ENCODE measurements around the gene HHLA2.

HHLA2 gene

GRCh38 chr3:108322352-108322751, 26.0 kb downstream of the HHLA2 start:
- DNase-seq (ENCODE audit: low read depth, low spot score), result no peak

GRCh38 chr3:108324177-108324576, 27.8 kb downstream of the HHLA2 start:
- H3K4me1 ChIP-seq (ENCODE audit: control insufficient read depth, insufficient read depth, low read length), result no peaks in the 10 kb centered on the region; the same call in 1 of the 2 replicates
- no CpG with 5 or more reads among the region's 1 CpG for WGBS (ENCODE audit: insufficient coverage, insufficient read length)
- no peaks in the 10 kb centered on the region for H3K27me3 ChIP-seq (ENCODE audit: control insufficient read depth, insufficient read depth, low read length)
- H3K4me3 ChIP-seq (ENCODE audit: low read length), result no peak overlapping the region
- H3K27ac ChIP-seq (ENCODE audit: low read length), result no peak overlapping the region
- DNase-seq (ENCODE audit: low read depth, low spot score), result no peak
- no peaks in the 10 kb centered on the region for H3K36me3 ChIP-seq (ENCODE audit: control insufficient read depth, insufficient read depth, low read length)
- no peaks in the 10 kb centered on the region for H3K9me3 ChIP-seq (ENCODE audit: control insufficient read depth, insufficient read depth, low read length)

More at GRCh38 chr3:108322352-108322751, 26.0 kb downstream of the HHLA2 start:
- H3K4me3 ChIP-seq (ENCODE audit: low read length), result no peak overlapping the region
- WGBS (ENCODE audit: insufficient coverage, insufficient read length), result no CpG with 5 or more reads among the region's 4 CpGs
- no peak overlapping the region for H3K27ac ChIP-seq (ENCODE audit: low read length)
- no peaks in the 10 kb centered on the region for H3K9me3 ChIP-seq (ENCODE audit: control insufficient read depth, insufficient read depth, low read length)
- H3K27me3 ChIP-seq (ENCODE audit: control insufficient read depth, insufficient read depth, low read length), result no peaks in the 10 kb centered on the region
- no peaks in the 10 kb centered on the region for H3K36me3 ChIP-seq (ENCODE audit: control insufficient read depth, insufficient read depth, low read length)
- H3K4me1 ChIP-seq (ENCODE audit: control insufficient read depth, insufficient read depth, low read length), result no peaks in the 10 kb centered on the region; the same call in 1 of the 2 replicates

GRCh38 chr3:108327168-108327567, 30.8 kb downstream of the HHLA2 start:
- no peak for DNase-seq (ENCODE audit: low read depth, low spot score)
- no peak overlapping the region for H3K4me3 ChIP-seq (ENCODE audit: low read length)
- H3K9me3 ChIP-seq (ENCODE audit: control insufficient read depth, insufficient read depth, low read length), result no peaks in the 10 kb centered on the region
- H3K27ac ChIP-seq (ENCODE audit: low read length), result no peak overlapping the region
- no peaks in the 10 kb centered on the region for H3K27me3 ChIP-seq (ENCODE audit: control insufficient read depth, insufficient read depth, low read length)
- H3K4me1 ChIP-seq (ENCODE audit: control insufficient read depth, insufficient read depth, low read length), result no peaks in the 10 kb centered on the region
- H3K36me3 ChIP-seq (ENCODE audit: control insufficient read depth, insufficient read depth, low read length), result no peaks in the 10 kb centered on the region

GRCh38 chr3:108328821-108329486, 32.6 kb downstream of the HHLA2 start:
- no peaks in the 10 kb centered on the region for H3K9me3 ChIP-seq (ENCODE audit: control insufficient read depth, insufficient read depth, low read length)
- no peaks in the 10 kb centered on the region for H3K27me3 ChIP-seq (ENCODE audit: control insufficient read depth, insufficient read depth, low read length)
- no CpG with 5 or more reads among the region's 4 CpGs for WGBS (ENCODE audit: insufficient coverage, insufficient read length)
- H3K27ac ChIP-seq (ENCODE audit: low read length), result no peak overlapping the region
- no peaks in the 10 kb centered on the region for H3K36me3 ChIP-seq (ENCODE audit: control insufficient read depth, insufficient read depth, low read length)
- no peak overlapping the region for H3K4me3 ChIP-seq (ENCODE audit: low read length)
- DNase-seq (ENCODE audit: low read depth, low spot score), result no peak
- H3K4me1 ChIP-seq (ENCODE audit: control insufficient read depth, insufficient read depth, low read length), result no peaks in the 10 kb centered on the region

- Histone ChIP-seq H3K27me3 (ENCODE audit: control insufficient read depth, insufficient read depth, low read length) (no peaks in the 10 kb centered on the region), H3K36me3 (ENCODE audit: control insufficient read depth, insufficient read depth, low read length) (no peaks in the 10 kb centered on the region), H3K27ac (ENCODE audit: low read length) (no peak overlapping the region), H3K4me1 (ENCODE audit: control insufficient read depth, insufficient read depth, low read length) (no peaks in the 10 kb centered on the region), H3K9me3 (ENCODE audit: control insufficient read depth, insufficient read depth, low read length) (no peaks in the 10 kb centered on the region), H3K4me3 (ENCODE audit: low read length) (no peak overlapping the region)
- no CpG with 5 or more reads among the region's 5 CpGs for WGBS (ENCODE audit: insufficient coverage, insufficient read length)
- DNase-seq (ENCODE audit: low read depth, low spot score), result no peak
These were observed 33.2 kb downstream of the HHLA2 start for GRCh38 chr3:108329508-108329907.

- H3K9me3 ChIP-seq (ENCODE audit: control insufficient read depth, insufficient read depth, low read length), result no peaks in the 10 kb centered on the region
- no peaks in the 10 kb centered on the region for H3K36me3 ChIP-seq (ENCODE audit: control insufficient read depth, insufficient read depth, low read length)
- no peak overlapping the region for H3K27ac ChIP-seq (ENCODE audit: low read length)
- no peak overlapping the region for H3K4me3 ChIP-seq (ENCODE audit: low read length)
- DNase-seq (ENCODE audit: low read depth, low spot score), result no peak
- H3K4me1 ChIP-seq (ENCODE audit: control insufficient read depth, insufficient read depth, low read length), result no peaks in the 10 kb centered on the region
- no peaks in the 10 kb centered on the region for H3K27me3 ChIP-seq (ENCODE audit: control insufficient read depth, insufficient read depth, low read length)
These were observed 33.6 kb downstream of the HHLA2 start for GRCh38 chr3:108329947-108330346.

- H3K4me1 ChIP-seq (ENCODE audit: control insufficient read depth, insufficient read depth, low read length), result no peaks in the 10 kb centered on the region
- no peak overlapping the region for H3K4me3 ChIP-seq (ENCODE audit: low read length)
- no peaks in the 10 kb centered on the region for H3K27me3 ChIP-seq (ENCODE audit: control insufficient read depth, insufficient read depth, low read length)
- no CpG with 5 or more reads among the region's 3 CpGs for WGBS (ENCODE audit: insufficient coverage, insufficient read length)
- no peaks in the 10 kb centered on the region for H3K36me3 ChIP-seq (ENCODE audit: control insufficient read depth, insufficient read depth, low read length)
- H3K9me3 ChIP-seq (ENCODE audit: control insufficient read depth, insufficient read depth, low read length), result no peaks in the 10 kb centered on the region
- no peak overlapping the region for H3K27ac ChIP-seq (ENCODE audit: low read length)
- no peak for DNase-seq (ENCODE audit: low read depth, low spot score)
These were observed 35.4 kb downstream of the HHLA2 start for GRCh38 chr3:108331792-108332191.

GRCh38 chr3:108333961-108334360, 37.6 kb downstream of the HHLA2 start:
- Histone ChIP-seq H3K27ac (ENCODE audit: low read length) (no peak overlapping the region), H3K4me3 (ENCODE audit: low read length) (no peak overlapping the region), H3K36me3 (ENCODE audit: control insufficient read depth, insufficient read depth, low read length) (no peaks in the 10 kb centered on the region), H3K27me3 (ENCODE audit: control insufficient read depth, insufficient read depth, low read length) (no peaks in the 10 kb centered on the region), H3K9me3 (ENCODE audit: control insufficient read depth, insufficient read depth, low read length) (no peaks in the 10 kb centered on the region), H3K4me1 (ENCODE audit: control insufficient read depth, insufficient read depth, low read length) (no peaks in the 10 kb centered on the region)
- WGBS (ENCODE audit: insufficient coverage, insufficient read length), result no CpG with 5 or more reads among the region's 1 CpG
- no peak for DNase-seq (ENCODE audit: low read depth, low spot score)

- no peak overlapping the region for H3K4me3 ChIP-seq (ENCODE audit: low read length)
- H3K4me1 ChIP-seq (ENCODE audit: control insufficient read depth, insufficient read depth, low read length), result no peaks in the 10 kb centered on the region
- H3K27ac ChIP-seq (ENCODE audit: low read length), result no peak overlapping the region
- no peaks in the 10 kb centered on the region for H3K9me3 ChIP-seq (ENCODE audit: control insufficient read depth, insufficient read depth, low read length)
- no peaks in the 10 kb centered on the region for H3K36me3 ChIP-seq (ENCODE audit: control insufficient read depth, insufficient read depth, low read length)
- DNase-seq (ENCODE audit: low read depth, low spot score), result no peak
- WGBS (ENCODE audit: insufficient coverage, insufficient read length), result no CpG with 5 or more reads among the region's 1 CpG
- no peaks in the 10 kb centered on the region for H3K27me3 ChIP-seq (ENCODE audit: control insufficient read depth, insufficient read depth, low read length)
These were observed 38.4 kb downstream of the HHLA2 start for GRCh38 chr3:108334701-108335100.

GRCh38 chr3:108338901-108339545, 42.7 kb downstream of the HHLA2 start:
- no peaks in the 10 kb centered on the region for H3K27me3 ChIP-seq (ENCODE audit: control insufficient read depth, insufficient read depth, low read length)
- no peak overlapping the region for H3K4me3 ChIP-seq (ENCODE audit: low read length)
- DNase-seq (ENCODE audit: low read depth, low spot score), result no peak
- H3K36me3 ChIP-seq (ENCODE audit: control insufficient read depth, insufficient read depth, low read length), result no peaks in the 10 kb centered on the region
- H3K4me1 ChIP-seq (ENCODE audit: control insufficient read depth, insufficient read depth, low read length), result no peaks in the 10 kb centered on the region
- no peaks in the 10 kb centered on the region for H3K9me3 ChIP-seq (ENCODE audit: control insufficient read depth, insufficient read depth, low read length)
- H3K27ac ChIP-seq (ENCODE audit: low read length), result no peak overlapping the region

GRCh38 chr3:108341911-108342310, 45.6 kb downstream of the HHLA2 start:
- WGBS (ENCODE audit: insufficient coverage, insufficient read length), result no CpG with 5 or more reads among the region's 6 CpGs
- H3K4me3 ChIP-seq (ENCODE audit: low read length), result no peak overlapping the region
- H3K27me3 ChIP-seq (ENCODE audit: control insufficient read depth, insufficient read depth, low read length), result no peaks in the 10 kb centered on the region
- no peaks in the 10 kb centered on the region for H3K9me3 ChIP-seq (ENCODE audit: control insufficient read depth, insufficient read depth, low read length)
- peaks cover 2% of the 10 kb centered on the region; the same call in 1 of the 2 replicates for H3K4me1 ChIP-seq (ENCODE audit: control insufficient read depth, insufficient read depth, low read length)
- H3K27ac ChIP-seq (ENCODE audit: low read length), result no peak overlapping the region
- no peak for DNase-seq (ENCODE audit: low read depth, low spot score)
- no peaks in the 10 kb centered on the region for H3K36me3 ChIP-seq (ENCODE audit: control insufficient read depth, insufficient read depth, low read length)
